NCI-H524 treated with DMSO at 0.1 percent for 48 hours (cell line): ENCODE measurements around the gene AGMO.
A peak's percentile ranks its signal among the peaks of the same experiment; 100 is the strongest.

Experiments used
- DNase-seq: peaks from one replicate; lab custom pipeline; 2025; lab: John Stamatoyannopoulos, UW

The AGMO gene

DNA sequence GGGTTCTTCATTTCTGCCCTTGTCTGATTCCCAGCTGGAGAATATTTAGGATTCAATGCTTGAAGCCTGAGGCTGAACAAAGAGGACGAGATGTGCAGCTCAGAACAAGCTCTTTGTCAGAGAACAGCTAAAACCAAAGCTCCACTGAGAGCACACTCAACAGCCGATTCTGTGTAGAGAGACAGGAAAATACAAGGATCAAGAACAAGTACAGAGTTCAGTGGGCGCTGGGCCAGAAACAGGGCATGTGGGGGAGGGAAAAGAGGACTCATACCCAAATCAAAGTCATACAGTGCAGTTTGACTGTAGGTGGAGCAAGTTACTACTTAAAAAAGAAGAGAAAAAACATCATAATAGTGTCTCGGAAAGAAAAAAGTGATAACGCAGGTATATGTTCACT, at the start of gene AGMO:
AGMO (minus strand) TSS at position 181 of the 400 bp plus-strand sequence.
- DNase-seq: peak; percentile 19

DNA sequence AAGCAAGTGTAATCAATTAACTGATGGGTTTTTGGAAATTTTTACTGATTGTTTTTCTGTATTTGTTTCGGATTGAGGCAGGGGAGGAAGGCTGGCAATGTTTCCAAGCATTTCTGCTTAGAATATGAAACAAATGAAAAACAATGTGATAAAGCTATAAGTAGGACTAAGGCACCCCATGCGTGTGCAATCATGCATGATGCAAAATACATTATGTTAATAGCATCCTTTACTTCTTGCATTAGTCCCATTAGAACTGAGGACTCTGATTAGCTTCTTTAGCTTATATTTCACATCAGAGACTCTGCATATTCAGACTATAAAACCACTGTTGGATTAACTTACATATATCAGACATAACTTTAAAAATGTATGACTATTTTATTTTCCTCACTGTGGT, 48.7 kb upstream of the AGMO start:
- no peak for DNase-seq

DNA sequence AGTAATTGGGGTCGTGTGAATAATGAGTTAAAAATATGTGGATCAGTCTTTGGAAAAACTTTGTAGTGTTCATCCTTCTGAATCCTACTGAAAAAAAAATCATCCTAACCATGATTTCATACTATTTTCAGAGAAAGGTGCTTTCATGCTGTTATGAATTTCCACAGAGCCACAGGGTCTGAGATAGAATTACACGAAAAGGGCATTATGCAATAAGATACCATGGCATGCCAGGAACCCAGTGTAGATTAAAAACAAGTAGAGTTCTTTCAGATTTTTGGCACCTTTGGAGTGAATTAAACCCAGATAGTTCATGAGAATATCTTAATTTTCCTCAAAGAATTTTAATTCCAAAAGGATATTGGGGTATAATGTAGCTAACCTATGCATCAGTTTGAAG, 47.5 kb upstream of the AGMO start:
- no peak for DNase-seq

DNA sequence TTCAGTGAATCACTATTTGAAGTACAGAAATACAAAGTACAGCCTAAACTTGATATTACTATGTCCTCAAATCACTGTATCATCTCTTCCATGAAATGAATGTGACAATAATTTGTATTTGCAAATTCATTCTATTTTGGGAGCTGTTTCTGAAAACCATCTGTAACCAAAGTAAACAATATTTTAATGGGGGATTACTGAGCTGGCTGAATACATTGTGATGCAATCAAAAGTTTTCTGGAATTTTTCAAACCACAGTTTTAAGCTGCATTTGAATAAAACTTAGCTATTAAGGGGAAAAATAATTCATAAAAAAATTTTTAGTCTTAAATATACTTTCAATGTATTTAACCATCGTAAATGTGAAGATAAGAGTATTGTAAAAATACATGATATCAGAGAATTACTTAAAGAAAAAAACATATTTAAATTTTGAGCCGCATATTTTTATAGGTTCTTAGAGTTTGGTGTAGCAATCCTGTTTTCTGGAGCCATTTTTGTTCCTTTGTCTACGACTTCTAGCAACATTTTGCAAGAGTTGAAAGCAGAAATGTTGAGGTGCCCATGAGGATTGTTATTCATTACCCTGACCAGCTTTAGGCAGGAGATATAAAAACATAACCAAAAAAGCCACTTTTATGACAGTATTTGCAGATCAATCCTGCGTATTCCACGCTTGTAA, 45.9 kb upstream of the AGMO start:
- no peak for DNase-seq

DNA sequence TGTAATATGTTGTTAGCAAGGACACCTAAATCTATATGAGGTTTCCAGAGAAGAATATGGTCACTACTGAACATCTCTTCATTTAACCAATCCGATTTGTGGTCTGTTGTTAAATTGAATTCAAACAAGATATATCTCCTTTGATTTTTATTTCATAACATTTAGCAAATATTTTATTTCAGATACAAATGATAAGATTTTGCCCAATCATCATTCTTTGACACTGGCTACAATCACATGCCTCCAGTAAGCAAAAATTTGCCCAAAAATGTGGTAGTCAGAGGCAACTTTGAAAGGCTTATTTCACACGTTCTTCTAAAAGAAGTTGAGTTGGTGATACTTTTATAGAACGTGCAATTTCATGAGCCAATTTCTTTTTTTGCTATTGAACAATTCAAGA, 44.7 kb upstream of the AGMO start:
- no peak for DNase-seq

DNA sequence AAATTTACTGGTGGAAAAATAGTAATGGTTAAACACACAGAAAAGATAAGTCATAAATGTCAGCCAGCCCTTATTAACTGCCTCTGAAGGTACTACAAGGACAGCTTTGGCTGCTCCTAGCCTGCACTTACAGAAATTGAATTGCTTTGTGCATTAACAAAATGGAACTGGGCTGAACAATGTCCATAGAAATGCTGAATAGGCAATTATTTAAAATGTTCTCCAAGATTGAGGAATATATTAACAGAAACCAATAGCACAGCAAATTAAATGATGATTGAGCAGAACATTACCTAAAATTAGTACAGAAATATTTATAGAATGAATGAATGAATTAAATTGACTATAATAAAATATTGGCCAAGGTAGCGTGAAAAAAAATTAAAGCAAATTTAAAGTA, 42.4 kb upstream of the AGMO start:
- DNase-seq: no peak

DNA sequence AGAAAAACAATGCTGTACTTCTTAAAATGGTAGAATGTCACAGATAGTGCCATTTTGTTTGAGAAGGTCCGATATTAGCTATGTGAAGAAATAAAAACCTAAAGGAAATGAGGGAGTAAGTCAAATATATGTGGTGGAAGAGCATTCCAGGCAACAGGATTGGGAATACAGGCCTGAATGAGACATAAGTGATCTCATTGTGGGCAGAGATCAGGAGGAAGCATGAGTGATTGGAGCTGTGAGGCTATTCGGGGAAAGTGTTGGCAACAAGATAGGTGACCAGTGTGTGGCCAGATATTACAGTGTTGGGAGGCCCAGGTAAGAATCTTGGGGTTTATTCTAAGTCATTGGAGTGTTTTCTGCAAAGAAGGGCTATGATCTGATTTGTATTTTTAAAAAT, 41.3 kb upstream of the AGMO start:
- no peak for DNase-seq

DNA sequence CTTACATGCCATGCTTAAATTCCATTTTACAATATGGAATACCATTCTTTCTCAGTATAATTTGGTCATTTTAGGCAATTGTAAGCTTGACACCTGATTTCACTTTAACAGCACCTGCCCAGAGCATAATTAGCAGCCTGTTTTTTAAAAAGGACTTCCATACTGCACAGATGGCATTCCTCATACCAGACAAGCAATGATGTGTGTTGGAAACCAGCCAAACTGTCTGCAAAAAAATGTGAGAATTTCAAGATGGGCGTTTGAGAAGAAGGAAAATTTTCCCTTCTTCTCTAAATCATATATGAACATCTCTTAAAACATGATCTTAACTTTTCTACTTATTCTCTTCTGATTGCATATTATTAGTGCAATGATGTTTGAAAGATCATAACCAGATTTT, 40.4 kb upstream of the AGMO start:
- peak; percentile 32 for DNase-seq

DNA sequence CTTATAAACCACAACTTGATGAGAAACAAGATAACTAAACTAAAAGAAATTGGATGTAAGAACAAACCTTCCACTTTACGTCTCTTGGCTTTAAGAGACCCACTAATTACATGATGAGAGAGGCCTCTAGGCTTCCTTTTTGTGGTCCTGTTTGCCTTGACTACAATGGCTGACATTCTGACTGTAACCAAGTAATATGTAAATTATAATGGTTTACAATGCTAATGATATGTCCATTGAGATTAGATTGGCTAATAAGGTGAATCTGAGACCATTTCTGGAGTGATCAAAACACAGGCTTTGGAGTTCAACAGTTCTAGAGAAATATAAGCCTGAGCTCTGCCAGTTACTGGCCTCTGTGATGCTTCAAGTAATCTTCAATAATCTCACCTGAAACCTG, 39.4 kb upstream of the AGMO start:
- DNase-seq: no peak

DNA sequence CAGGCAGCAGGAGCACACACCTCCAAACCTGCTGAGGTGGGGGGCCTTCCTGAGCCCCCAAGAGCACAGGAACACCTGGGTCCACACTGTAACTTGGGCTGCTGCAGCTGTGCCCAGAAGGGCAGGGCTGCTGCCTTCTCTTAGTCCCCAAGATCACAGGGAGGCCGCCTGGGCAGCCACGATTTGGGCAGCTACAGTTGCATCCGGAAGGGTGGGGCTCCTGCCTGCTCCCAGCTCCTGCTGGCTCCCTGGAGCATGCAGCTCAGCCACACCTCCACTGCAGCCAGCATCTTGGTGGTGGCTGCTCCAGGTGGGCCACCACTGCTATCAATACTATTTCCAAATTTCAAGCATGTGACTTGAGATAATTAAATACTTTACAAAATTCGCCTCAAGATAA, 38.5 kb upstream of the AGMO start:
- no peak for DNase-seq

DNA sequence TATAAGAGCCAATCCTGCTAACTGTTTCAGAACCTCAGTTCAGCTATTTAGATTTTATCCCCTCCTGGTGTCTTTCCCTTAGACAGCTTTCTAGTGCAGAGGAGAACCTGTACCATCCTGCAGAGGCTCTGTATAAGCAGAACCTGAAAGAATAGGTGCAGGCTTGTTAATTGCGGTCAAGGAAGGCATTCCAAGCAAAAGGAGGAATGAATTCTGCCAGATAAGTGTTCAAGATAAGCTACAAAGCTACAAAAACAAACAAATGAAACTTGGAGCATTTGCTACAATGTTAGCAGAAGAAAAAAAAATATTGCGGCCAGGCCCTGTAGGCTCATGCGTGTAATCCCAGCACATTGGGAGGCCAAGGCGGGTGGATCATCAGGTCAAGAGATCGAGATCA, 32.6 kb upstream of the AGMO start:
- no peak for DNase-seq

DNA sequence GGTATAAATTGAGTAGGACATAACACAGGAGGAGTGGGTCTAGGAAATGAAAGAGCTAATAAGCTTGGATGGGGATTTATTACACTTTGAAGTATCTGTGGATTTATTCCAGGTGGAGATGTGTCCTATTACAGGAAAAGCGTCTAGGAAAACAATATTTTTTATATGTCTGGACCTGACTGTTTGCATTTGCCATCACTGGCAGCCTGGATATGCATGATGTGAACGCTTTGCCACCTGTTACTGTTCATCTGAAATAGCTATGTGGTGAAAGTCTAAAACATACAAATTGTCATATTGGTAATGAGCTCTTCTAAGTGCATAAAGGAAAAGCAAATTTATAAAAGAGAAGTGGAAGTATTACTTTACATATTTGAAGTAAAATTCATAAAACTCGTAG, 31.6 kb upstream of the AGMO start:
- no peak for DNase-seq

DNA sequence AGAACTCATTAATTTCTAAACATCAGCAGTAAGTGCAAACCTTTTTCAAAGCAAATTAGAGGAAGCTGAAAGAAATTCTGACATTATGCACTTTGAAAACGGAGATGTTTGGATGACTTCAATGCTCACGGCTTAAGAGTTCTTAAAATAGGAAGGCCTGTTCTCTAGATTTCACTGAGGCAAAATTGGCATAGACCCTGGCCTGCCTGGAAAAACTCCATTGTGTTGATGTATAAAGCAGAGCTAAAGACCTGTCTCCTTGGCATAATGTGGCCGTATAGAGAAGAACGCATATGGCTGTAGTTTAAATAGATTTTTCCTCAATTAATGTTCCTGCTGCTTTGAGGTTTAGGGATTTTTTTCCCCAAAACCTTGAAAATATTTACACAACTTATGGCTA, 24.5 kb upstream of the AGMO start:
- DNase-seq: no peak

DNA sequence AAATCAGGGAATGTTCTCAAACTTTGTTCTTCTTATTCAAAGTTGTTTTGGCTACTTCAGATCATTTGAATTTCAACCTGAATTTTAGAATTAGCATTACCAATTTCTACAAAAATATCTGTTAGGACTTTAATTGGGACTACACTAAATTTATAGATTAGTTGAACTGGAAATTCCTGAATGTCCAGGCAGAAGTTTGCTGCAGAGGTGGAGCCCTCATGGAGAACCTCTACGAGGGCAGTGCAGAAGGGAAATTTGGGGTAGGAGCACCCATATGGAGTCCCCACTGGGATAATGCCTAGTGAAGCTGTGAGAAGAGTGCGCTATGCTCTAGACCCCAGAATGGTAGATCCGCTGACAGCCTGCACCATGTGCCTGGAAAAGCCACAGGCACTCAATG, 22.8 kb upstream of the AGMO start:
- no peak for DNase-seq

DNA sequence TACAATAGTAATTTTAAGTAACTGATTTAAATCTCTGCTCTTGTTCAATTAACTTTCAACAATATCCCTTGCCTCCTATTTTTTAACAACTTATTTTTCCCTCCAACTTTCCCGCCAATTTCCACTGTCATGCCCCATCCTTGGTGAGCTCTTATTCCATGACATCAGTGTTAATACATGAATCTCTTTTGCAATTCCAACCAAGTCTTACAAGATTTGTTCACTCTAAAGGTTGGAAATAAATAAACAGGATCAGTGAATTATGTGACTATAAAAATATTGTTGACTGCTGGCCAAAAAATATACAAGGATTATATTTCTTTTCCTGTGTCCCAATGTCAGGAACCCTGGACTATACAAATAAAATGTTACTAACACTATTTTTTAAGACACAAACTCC, 21.0 kb upstream of the AGMO start:
- no peak for DNase-seq

DNA sequence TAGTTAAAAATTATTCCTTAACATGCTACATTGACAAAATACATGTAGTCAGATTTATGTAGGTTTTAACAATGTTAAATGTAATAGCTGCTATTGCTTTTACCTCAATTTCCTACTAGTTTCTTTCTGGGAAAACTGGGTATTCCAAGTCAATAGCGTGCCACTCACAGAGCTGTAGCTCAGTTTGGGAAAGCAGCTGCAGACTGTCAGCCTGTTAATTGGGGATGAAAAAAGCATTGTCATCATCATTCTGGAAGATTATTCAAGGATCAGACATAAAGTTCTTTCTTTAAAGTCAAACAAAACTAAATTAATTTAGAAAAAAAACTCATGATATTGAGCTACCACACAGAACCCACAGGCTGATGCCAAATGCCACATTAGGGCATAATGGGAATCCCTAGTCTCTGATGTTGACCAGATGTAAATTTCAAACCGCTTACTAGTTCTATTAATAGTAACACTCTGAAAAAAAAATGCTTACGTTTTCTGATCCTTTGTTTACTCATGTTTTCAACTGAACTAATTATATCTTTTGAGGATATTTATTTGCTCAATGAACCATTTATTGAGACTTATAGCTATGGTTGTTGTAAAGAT, 19.6 kb upstream of the AGMO start:
- DNase-seq: no peak

DNA sequence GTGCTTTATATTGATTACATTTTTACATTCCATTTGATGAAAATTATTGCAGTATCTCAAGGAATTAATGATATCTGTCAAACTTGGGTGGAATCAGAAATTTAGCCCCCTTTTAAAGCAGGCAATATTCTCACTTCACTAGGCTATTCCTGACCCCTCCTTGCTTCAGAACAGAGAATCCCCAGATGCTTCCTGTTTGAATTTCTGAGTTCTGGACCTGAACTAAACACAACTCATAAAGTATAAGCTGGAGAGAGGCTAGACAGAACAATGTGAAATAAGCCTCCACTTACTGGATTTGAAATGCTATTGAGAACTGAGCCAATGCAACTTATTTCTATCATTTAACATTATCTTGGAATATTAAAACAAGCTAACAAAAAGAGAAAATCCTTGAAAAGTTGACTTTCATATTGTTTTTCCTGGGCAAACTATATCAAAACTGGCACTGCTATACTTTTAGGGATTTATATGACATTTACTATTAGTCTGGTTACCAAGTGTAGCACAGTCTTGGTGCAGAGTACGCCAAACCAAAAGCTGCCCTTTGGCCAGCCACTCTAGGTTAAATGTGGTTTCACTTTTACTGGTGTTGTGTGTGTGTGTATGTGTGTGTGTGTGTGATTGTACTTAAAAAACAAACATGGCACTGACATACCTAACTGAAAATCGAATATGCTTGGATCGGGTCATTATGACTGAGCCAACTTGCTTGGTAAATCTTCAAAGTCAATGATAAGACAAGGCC, 19.0 kb upstream of the AGMO start:
- DNase-seq: no peak

DNA sequence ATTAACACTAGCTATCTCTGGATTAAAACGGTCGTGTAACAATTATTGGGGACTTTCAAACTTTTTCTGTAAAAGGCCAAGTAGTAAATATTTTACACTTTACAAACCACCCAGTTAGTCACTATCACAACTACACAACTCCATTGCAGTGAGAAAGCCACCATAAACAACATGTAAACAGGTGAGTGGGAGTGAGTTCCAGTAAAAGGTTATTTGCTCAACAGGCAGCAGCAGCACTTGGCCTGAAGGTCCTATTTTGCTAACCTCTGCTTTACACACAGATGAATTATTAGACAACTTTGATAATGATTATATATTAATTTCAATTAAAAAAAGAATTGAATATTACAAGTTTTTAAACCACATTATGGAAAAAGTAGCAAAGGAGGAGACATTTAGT, 15.8 kb upstream of the AGMO start:
- DNase-seq: no peak

DNA sequence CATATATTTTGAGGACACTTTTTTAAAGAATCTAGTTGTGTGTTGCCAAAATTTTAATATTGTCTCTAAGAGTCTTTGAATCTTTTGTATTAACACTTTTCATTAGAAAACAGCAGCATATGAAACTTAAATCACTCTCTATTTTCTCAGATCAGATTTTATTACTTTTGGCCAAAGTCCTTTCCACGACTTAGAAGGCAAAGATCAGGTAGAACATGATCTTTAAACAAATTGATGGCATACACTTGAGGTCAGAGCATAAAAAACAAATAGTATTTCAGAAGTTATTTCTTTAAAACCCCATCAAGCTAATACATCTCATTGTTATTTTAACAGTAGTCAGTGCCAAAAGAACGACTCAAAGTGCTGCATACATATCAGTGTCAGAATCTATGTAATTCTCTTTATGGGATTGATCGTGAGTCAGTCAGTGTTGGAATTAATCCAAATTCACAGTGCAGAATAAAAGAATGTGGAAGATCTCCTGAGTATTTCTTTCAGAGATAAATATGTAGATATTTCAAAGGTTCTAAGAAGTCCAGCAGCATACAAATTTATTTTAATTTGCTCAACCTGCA, 9.6 kb upstream of the AGMO start:
- DNase-seq: no peak

DNA sequence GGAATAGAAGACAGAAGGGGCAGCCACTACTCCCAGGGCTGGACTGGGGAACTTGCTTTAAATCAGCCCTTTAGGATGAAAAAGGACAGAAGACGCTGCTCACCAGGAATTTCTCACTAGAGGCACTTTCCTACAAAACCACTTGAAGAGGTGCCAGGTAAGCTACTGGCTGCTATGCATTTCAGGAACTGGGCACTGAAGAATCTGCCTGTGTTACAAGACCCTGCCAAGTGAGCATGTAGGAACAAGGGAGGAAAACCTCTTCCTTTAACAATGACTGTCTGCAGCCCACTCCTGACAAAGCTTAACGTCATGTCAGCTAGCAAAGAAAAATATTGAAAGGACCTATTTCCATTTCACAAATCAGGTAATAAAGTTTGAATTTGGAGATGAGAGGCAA, 5.8 kb upstream of the AGMO start:
- DNase-seq: no peak

DNA sequence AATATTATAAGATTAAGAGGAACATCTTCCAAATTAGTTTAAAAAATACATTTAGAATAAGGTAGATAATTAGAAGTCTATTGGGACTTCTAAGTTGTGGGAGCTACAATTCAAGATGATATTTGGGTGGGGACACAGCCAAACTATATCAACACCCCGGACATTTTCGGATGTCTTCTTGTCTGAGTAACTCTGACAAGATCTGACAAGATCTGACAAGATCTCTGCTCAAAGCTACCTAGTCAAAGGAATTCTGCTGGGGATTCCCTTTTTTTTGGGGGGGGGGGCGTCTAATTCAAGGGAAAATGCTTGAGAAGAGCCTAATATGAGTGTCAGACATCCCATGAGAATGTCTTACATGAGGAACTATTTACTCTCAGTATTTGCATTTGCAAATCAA, 5.2 kb upstream of the AGMO start:
- no peak for DNase-seq

DNA sequence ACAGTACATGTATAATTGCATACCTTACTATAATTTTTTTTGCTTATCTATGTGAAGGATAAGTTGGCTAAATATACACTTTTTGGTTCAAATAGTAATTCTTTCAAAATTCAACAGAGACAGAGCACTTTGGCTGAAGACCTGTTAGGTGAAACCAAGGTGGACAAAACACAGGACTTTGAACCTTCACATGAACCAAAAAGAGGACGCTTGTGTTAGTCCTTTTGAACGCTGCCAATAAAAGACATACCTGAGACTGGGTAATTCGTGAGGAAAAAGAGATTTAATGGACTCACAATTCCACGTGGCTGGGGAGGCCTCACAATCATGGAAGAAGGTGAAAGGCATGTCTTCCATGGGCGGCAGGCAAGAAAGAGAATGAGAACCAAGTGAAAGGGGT, 4.7 kb upstream of the AGMO start:
- no peak for DNase-seq

DNA sequence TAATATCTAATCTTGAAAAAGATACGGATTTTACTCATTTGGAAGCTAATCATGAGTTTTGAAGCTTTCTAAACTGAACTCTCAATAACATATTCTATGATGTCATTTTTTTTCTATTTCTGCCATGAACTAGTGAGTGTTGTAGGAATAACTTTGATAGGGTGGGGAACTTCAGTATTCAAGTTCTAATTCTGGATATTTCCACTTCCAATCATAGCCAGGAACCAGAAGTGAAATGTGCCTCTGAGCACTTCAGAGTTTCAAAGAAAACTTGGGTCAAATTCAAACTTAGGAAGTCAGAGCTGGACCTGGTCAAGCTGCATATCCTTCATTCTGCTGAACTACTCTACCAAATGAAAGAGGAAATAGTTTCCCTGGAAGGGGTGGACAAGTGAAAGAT, 847 bp downstream of the AGMO start:
- no peak for DNase-seq
